ENCODE results near the gene COMMD8.

GRCh38 chr4:47444031-47444430, 19.5 kb downstream of the COMMD8 start:
- TF ChIP-seq REST (IDR thresholded peaks at IDR 0.05; ENCODE audit: insufficient read depth in 1 of 2, low read depth in 2 of 2, low read length in 2 of 2), result no peak
- no peak for TF ChIP-seq SIN3A (IDR thresholded peaks at IDR 0.05; ENCODE audit: borderline replicate concordance, insufficient read depth, low read length)

All from PFSK-1 (cell line).